ENCODE results near the gene PRMT1. TPM values are rescaled to one million over a fixed set of nuclear protein-coding genes. Genes with fewer than 3 reads are reported as not detected.

PRMT1 gene
- total and polyA plus RNA-seq, 2 donors = 121 to 215 TPM

DNA sequence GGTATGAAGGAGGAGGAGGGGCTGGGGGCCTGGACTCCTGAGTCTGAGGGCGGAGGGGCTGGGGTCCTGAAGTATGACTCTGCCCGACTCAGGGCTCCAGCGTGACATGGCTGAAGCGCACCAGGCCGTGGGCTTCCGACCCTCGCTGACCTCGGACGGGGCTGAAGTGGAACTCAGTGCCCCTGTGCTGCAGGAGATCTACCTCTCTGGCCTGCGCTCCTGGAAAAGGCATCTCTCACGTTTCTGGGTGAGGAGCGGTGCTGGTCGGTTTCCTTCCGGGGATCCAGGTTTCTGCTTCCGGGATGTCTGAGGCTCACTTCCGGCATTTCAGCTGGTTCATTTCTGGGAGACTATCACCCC, 15.1 kb downstream of the PRMT1 start:
- Histone ChIP-seq H3K4me3 (ENCODE audit: low read depth, low read length) (no peak overlapping the region), H3K27ac (ENCODE audit: low read depth) (no peak overlapping the region), H3K4me1 (ENCODE audit: insufficient read depth) (no peaks in the 10 kb centered on the region), H3K36me3 (ENCODE audit: insufficient read depth) (no peaks in the 10 kb centered on the region)
- 72% methylated on average over 16 of the region's 16 CpGs for WGBS
- no peak for DNase-seq (ENCODE audit: extremely low spot score)

DNA sequence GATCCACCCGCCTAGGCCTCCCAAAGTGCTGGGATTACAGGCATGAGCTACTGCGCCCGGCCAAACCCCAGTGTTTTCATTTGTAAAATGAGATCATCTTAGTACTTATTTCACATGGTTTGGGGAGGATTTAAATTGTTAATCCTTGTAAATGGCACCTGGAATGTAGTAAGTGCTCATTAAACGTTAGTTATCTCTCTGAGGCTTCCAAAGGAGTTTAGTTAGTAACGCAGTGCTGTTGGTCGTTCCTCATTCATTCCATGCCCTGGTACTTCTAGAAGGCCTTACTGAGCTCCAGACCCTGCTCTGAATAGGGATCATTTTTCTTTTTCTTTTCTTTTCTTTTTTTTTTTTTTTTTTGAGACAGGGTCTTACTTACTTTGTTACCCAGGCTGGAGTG, 19.0 kb downstream of the PRMT1 start:
- 77% methylated on average over 6 of the region's 6 CpGs for WGBS
- Histone ChIP-seq H3K27ac (ENCODE audit: low read depth) (no peak overlapping the region), H3K36me3 (ENCODE audit: insufficient read depth) (no peaks in the 10 kb centered on the region), H3K4me3 (ENCODE audit: low read depth, low read length) (no peak overlapping the region), H3K4me1 (ENCODE audit: insufficient read depth) (no peaks in the 10 kb centered on the region)
- DNase-seq (ENCODE audit: extremely low spot score) = no peak

DNA sequence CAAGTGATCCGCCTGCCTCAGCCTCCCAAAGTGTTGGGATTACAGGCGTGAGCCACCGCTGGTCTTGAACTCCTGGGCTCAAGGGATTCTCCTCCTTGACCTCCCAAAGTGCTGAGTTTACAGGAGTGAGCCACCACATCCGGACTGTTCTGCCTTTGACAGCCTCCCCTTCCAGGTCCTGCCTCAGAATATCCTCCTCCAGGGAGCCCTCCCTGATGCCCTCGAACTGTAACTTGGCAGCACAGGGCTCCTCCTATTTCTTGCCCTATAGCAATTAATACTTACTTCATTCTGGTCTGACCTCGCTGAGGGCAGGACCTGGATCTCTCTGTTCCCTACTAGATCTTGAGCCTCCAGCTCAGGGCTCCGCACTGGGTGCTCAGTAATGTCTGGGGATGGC, 19.8 kb downstream of the PRMT1 start:
- no peak overlapping the region for H3K27ac ChIP-seq (ENCODE audit: low read depth)
- DNase-seq (ENCODE audit: extremely low spot score) = no peak
- H3K4me3 ChIP-seq (ENCODE audit: low read depth, low read length) = no peak overlapping the region
- no peaks in the 10 kb centered on the region for H3K36me3 ChIP-seq (ENCODE audit: insufficient read depth)
- H3K4me1 ChIP-seq (ENCODE audit: insufficient read depth) = no peaks in the 10 kb centered on the region
- WGBS = 94% methylated on average over 7 of the region's 7 CpGs

DNA sequence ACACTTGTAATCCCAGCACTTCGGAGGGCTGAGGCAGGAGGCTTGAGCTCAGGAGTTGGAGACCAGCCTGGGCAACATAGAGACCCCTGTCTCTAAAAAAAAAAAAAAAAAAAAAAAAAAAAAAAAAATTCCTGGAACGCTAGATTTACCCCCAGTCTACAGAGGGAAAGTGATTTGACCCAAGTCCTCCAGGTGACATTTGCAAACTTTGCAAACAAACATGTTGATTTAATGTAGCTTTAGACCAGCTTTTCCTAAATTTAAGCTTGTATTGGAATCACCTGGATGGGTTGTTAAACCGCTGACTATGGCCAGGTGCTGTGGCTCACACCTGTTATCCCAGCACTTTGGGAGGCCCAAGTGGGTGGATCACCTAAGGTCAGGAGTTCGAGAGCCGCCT, 22.3 kb downstream of the PRMT1 start:
- Histone ChIP-seq H3K4me3 (ENCODE audit: low read depth, low read length) (no peak overlapping the region), H3K36me3 (ENCODE audit: insufficient read depth) (no peaks in the 10 kb centered on the region), H3K27ac (ENCODE audit: low read depth) (no peak overlapping the region), H3K4me1 (ENCODE audit: insufficient read depth) (no peaks in the 10 kb centered on the region)
- no peak for DNase-seq (ENCODE audit: extremely low spot score)
- 91% methylated on average over 5 of the region's 5 CpGs for WGBS

DNA sequence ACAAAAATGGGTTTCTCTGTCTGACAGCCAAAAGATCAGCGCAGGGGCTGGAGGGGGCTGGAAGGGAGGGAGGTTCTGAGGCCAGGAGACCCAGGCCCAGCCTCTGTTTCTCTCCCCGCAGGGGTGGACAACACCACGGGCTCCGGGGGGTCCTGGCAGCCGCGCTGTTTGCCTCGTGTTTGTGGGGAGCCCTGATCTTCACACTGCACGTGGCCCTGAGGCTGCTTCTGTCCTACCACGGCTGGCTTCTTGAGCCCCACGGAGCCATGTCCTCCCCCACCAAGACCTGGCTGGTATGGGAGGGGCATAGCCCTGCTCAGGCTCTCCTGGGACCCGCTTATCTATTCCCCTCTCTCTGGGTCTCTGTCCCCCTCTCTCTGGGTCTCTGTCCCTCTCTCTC, 23.5 kb downstream of the PRMT1 start:
- WGBS = 68% methylated on average over 11 of the region's 11 CpGs
- no peak overlapping the region for H3K27ac ChIP-seq (ENCODE audit: low read depth)
- no peaks in the 10 kb centered on the region for H3K36me3 ChIP-seq (ENCODE audit: insufficient read depth)
- DNase-seq (ENCODE audit: extremely low spot score) = no peak
- H3K4me1 ChIP-seq (ENCODE audit: insufficient read depth) = no peaks in the 10 kb centered on the region
- no peak overlapping the region for H3K4me3 ChIP-seq (ENCODE audit: low read depth, low read length)

DNA sequence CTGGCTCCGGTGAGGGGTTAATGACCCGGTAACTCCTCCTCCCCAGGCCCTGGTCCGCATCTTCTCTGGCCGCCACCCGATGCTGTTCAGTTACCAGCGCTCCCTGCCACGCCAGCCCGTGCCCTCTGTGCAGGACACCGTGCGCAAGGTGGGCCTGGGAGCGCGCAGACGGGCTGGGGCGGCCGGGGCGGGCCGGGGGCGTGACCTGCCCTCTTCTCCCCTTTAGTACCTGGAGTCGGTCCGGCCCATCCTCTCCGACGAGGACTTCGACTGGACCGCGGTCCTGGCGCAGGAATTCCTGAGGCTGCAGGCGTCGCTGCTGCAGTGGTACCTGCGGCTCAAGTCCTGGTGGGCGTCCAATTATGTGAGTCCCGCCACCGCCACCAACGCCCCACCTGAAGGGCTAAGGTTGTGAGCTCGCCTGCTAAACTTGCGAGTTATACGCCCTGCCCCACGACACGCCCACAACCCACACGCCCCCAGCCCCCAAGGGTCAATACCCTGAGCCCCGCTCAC, 24.3 kb downstream of the PRMT1 start:
- no peak overlapping the region for H3K4me3 ChIP-seq (ENCODE audit: low read depth, low read length)
- WGBS = 57% methylated on average over 40 of the region's 40 CpGs
- no peaks in the 10 kb centered on the region for H3K4me1 ChIP-seq (ENCODE audit: insufficient read depth)
- H3K27ac ChIP-seq (ENCODE audit: low read depth) = no peak overlapping the region
- no peak for DNase-seq (ENCODE audit: extremely low spot score)
- no peaks in the 10 kb centered on the region for H3K36me3 ChIP-seq (ENCODE audit: insufficient read depth)

DNA sequence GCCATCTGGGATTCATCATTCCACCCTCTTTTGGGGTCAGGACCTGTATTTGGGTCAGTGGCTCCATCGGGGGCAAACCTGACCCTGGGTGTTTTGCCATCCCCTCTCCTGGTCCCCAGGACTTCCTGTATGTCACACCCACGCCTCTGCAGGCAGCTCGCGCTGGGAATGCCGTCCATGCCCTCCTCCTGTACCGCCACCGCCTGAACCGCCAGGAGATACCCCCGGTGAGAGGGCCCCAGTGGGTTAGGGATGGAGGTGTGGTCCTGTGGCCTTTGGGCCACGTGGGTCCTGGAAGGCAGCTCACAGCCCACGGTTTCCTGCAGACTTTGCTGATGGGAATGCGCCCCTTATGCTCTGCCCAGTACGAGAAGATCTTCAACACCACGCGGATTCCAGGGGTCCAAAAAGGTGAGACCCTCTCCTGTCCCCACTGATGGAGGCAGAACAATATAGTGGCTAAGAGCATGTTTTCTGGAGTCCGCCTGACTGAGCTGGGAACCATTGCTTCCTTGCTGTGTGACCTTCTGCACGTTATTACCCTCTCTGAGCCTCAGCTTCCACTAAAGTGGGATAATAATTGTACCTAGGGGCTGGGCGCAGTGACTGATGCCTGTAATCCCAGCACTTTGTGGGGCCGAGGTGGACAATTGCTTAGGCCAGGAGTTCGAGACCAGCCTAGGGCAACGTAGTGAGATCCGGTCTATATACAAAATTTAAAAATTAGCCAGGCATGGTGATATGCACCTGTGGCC, 28.0 kb downstream of the PRMT1 start:
- H3K4me1 ChIP-seq (ENCODE audit: insufficient read depth) = no peaks in the 10 kb centered on the region
- no peaks in the 10 kb centered on the region for H3K36me3 ChIP-seq (ENCODE audit: insufficient read depth)
- no peak for DNase-seq (ENCODE audit: extremely low spot score)
- no peak overlapping the region for H3K27ac ChIP-seq (ENCODE audit: low read depth)
- H3K4me3 ChIP-seq (ENCODE audit: low read depth, low read length) = no peak overlapping the region
- 92% methylated on average over 22 of the region's 22 CpGs for WGBS

DNA sequence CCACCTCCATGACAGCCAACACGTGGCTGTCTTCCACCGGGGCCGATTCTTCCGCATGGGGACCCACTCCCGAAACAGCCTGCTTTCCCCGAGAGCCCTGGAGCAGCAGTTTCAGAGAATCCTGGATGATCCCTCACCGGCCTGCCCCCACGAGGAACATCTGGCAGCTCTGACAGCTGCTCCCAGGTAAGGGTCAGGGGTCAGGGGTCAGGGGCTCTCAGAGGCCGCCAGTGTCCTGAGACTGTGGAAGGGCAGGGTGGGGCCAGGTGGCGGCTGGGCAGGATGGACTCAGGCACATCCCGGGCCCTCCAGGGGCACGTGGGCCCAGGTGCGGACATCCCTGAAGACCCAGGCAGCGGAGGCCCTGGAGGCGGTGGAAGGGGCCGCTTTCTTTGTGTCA, 28.8 kb downstream of the PRMT1 start:
- Histone ChIP-seq H3K27ac (ENCODE audit: low read depth) (no peak overlapping the region), H3K4me1 (ENCODE audit: insufficient read depth) (no peaks in the 10 kb centered on the region), H3K4me3 (ENCODE audit: low read depth, low read length) (no peak overlapping the region), H3K36me3 (ENCODE audit: insufficient read depth) (no peaks in the 10 kb centered on the region)
- 91% methylated on average over 16 of the region's 16 CpGs for WGBS
- DNase-seq (ENCODE audit: extremely low spot score) = no peak

DNA sequence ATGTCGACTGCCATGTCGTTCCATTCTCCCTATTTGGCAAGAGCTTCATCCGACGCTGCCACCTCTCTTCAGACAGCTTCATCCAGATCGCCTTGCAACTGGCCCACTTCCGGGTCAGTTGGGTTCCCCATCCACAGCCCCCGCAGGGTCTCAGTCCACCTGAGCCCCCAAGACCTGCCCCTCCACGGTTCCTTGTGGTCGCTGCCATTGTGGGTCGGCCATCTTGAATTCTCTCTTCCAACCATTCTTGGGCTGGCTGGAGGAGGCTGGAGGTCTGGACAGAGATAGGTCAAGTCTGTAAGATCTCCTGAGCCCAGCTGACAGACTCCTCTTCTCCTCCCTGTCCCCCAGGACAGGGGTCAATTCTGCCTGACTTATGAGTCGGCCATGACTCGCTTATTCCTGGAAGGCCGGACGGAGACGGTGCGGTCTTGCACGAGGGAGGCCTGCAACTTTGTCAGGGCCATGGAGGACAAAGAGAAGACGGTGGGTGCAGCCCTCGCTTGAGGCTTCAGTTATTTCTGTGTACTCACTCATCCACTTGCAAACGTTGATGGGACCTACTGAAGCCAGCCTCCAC, 33.4 kb downstream of the PRMT1 start:
- Histone ChIP-seq H3K27ac (ENCODE audit: low read depth) (no peak overlapping the region), H3K4me3 (ENCODE audit: low read depth, low read length) (no peak overlapping the region), H3K36me3 (ENCODE audit: insufficient read depth) (no peaks in the 10 kb centered on the region), H3K4me1 (ENCODE audit: insufficient read depth) (no peaks in the 10 kb centered on the region)
- DNase-seq (ENCODE audit: extremely low spot score) = no peak
- 89% methylated on average over 20 of the region's 20 CpGs for whole genome bisulfite sequencing

DNA sequence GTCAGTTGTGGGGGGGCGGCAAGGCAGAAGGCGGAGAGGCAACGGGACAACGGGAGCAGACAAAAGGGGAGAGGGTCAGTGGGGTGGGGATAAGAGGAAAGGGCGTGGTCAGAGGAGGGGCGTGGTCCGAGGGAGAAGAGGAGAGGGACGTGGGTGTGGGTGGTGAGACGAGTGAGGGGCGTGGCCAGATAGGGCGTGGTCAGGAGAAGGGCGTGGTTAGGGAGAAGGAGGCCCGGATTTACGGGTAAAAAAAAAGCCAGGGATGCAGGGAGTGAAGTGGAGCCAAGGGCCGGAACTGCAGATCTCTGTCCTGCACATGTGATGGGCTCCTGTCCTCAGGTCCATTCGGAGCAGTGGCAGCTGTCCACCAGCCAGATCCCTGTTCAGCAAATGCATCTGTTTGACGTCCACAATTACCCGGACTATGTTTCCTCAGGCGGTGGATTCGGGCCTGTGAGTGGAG, 35.4 kb downstream of the PRMT1 start:
- H3K27ac ChIP-seq (ENCODE audit: low read depth) = no peak overlapping the region
- 60% methylated on average over 20 of the region's 20 CpGs for WGBS
- DNase-seq (ENCODE audit: extremely low spot score) = no peak

DNA sequence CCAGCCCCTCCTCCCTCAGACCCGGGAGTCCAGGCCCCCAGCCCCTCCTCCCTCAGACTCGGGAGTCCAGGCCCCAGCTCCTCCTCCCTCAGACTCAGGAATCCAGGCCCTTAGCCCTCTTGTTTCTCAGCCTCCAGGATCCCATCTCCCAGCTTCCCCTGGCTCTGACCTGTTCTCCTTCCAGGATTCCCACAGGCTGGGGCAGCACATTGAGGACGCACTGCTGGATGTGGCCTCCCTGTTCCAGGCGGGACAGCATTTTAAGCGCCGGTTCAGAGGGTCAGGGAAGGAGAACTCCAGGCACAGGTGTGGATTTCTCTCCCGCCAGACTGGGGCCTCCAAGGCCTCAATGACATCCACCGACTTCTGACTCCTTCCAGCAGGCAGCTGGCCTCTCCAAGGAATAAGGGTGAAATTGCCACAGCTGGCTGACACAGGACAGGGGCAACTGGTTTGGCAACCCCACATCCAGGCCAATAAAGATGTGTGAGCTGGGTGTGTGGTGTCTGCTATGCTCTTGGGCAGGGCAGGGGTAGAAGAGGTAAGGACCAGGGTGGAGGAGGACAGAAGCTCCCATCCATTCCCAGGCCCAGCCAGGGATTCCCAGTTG, 36.3 kb downstream of the PRMT1 start:
- WGBS = 67% methylated on average over 8 of the region's 8 CpGs
- no peak for DNase-seq (ENCODE audit: extremely low spot score)

More for the DNA sequence above, 35.4 kb downstream of the PRMT1 start:
- Histone ChIP-seq H3K36me3 (ENCODE audit: insufficient read depth) (no peaks in the 10 kb centered on the region), H3K4me1 (ENCODE audit: insufficient read depth) (no peaks in the 10 kb centered on the region), H3K4me3 (ENCODE audit: low read depth, low read length) (no peak overlapping the region)

DNA sequence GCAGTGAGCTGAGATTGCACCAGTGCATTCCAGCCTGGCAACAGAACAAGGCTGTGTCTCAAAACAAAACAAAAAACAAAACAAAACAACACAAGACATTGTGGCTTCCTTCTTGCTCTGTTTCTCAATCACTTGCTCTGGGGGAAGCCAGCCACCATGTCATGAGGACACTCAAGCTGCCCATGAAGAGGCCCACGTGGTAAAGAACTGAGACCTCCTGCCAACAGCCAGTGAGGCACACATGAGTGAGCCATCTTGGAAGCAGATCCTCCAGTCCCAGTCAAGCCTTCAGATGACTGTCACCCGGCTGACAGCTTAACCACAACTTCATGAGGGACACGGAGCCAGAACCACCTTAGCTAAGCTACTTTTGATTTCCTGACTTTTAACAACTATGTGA, 39.1 kb downstream of the PRMT1 start:
- H3K36me3 ChIP-seq (ENCODE audit: insufficient read depth) = no peaks in the 10 kb centered on the region
- no peak overlapping the region for H3K4me3 ChIP-seq (ENCODE audit: low read depth, low read length)
- H3K4me1 ChIP-seq (ENCODE audit: insufficient read depth) = no peaks in the 10 kb centered on the region
- DNase-seq (ENCODE audit: extremely low spot score) = no peak
- no peak overlapping the region for H3K27ac ChIP-seq (ENCODE audit: low read depth)
- WGBS = 72% methylated on average over 3 of the region's 3 CpGs

More for the DNA sequence above, 36.3 kb downstream of the PRMT1 start:
- Histone ChIP-seq H3K36me3 (ENCODE audit: insufficient read depth) (no peaks in the 10 kb centered on the region), H3K27ac (ENCODE audit: low read depth) (no peak overlapping the region), H3K4me1 (ENCODE audit: insufficient read depth) (no peaks in the 10 kb centered on the region), H3K4me3 (ENCODE audit: low read depth, low read length) (no peak overlapping the region)

DNA sequence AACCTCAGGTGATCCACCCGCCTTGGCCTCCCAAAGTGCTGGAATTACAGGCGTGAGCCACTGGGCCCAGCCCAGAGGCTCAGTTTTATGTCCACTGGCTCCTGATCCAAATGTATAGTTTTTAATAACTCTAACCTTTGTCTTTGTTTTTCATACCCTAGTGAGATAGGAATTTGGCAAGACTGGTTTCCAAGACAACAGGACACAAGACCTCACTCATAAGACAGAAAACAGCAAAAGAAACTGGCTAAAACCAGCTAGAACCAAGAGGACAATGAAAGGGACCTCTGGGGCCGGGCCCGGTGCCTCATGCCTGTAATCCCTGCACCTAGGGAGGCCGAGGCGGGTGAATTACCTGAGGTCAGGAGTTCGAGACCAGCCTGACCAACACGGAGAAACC, 41.4 kb downstream of the PRMT1 start:
- Histone ChIP-seq H3K36me3 (ENCODE audit: insufficient read depth) (no peaks in the 10 kb centered on the region), H3K4me1 (ENCODE audit: insufficient read depth) (no peaks in the 10 kb centered on the region), H3K27ac (ENCODE audit: low read depth) (no peak overlapping the region), H3K4me3 (ENCODE audit: low read depth, low read length) (no peak overlapping the region)
- 83% methylated on average over 8 of the region's 8 CpGs for WGBS
- DNase-seq (ENCODE audit: extremely low spot score) = no peak

DNA sequence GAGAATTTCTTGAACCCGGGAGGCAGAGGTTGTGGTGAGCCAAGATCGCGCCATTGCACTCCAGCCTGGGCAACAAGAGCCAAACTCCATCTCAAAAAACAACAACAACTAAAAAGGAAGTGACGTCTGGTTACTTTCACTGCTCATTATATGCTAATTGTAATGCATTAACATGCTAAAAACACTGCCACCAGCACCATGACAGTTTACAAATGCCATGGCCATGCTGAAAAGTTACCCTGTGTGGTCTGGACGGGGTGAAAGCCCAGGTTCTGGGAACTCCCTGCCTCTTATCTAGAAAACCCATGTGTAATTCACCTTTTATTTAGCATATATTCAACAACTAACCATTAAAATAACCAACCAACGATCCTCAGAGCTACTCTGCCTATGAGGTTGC, 41.9 kb downstream of the PRMT1 start:
- Histone ChIP-seq H3K4me1 (ENCODE audit: insufficient read depth) (no peaks in the 10 kb centered on the region), H3K4me3 (ENCODE audit: low read depth, low read length) (no peak overlapping the region), H3K36me3 (ENCODE audit: insufficient read depth) (no peaks in the 10 kb centered on the region), H3K27ac (ENCODE audit: low read depth) (no peak overlapping the region)
- DNase-seq (ENCODE audit: extremely low spot score) = no peak
- WGBS = 76% methylated on average over 6 of the region's 6 CpGs

Measured in urinary bladder (tissue), 4 donors.